GF-D8 (cell line): Measurements from ENCODE around the gene FBLIM1.

ENCODE experiments used
- DNase-seq: peaks from one replicate; lab custom pipeline; 2025; lab: John Stamatoyannopoulos, UW

The FBLIM1 gene

DNA sequence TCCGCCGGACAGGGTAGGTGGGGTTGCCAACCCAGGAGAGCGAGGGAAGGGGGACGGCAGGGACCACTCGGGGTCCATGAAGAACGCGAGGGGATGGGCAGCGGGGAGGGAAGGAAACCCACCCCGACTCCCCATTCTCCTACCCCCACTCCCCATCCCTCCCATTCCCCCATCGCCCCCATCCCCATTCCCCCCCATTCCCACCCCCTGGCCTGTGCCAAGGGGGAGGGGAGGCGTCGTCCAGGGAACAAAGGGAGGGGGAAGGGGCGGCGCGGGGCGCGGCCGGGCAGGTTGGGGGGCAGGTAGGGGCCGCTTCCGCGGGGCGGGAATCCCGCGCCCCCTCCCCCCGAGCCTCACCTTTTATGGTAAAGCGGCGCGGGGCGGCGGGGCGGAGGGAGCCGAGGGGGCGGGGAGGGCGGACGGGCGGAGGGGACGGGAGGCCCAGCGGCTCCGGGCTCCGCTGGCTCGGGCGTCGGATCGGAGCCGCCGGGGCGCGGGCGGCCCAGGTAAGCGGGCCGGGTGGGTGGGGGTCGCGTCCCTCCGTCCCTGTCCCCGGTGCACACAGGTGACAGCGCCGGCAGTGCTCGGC is at the start of gene FBLIM1:
FBLIM1 (plus strand) TSS at position 453 of the 589 bp plus-strand sequence. CDS start 6,189 bp downstream, outside the sequence.
- DNase-seq = no peak

- DNase-seq = no peak
These were observed 49.4 kb upstream of the FBLIM1 start for GRCh38 chr1:15709226-15709625.

- no peak for DNase-seq
These were observed 46.4 kb upstream of the FBLIM1 start for GRCh38 chr1:15712168-15712567.

- DNase-seq = no peak
These were observed 44.0 kb upstream of the FBLIM1 start for GRCh38 chr1:15714406-15715136.

DNA sequence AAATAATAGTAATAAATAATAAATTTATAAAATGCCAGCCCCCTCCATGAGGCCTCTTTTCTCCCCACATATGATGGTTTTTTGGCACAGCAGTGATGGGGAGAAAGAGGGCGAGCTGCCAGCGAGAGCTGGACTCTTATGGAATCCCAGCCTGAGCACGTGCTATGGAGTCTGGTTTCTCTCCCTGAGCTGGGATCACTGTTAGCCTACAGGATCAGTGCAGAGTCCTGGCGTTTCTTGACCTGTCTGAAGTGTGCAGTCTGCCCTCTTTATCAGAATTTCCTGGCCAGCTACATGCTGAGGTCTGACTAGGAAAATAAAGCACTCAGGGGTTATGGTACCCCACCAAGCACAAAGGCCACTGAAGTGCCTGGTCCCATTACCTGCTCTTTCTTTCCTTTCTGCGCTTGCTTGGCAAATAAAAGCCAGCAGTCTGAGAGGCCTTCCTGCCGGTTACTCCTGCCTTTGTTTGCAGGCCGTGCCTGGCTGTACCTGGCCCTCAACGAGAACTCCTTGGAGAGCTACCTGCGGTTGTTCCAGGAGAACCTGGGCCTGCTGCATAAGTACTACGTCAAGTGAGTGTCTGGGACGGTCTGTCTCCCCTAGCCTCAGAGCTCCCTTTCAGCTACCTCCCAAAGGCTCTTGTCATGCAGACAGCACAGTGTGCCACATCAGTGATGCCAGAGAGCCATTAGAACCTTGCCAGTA is 41.0 kb upstream of the FBLIM1 start:
- no peak for DNase-seq

DNA sequence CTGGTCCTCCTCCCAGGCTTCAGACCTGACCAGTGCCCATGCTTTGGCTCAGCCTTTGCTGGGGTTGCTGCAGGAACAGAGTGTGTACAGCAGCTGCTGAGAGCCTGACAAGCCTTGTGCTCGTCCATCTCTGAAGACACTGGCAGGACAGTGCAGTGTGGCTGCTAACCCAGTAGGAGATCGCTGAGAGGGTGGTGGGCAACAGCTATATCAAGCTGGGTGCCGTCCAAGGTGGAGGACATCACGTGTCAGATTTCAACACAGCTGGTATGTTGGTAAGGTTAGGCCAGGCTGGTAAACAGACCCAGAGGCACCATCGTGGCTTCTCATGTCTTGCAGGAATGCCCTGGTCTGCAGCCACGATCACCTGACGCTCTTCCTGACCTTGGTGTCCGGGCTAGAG is 40.4 kb upstream of the FBLIM1 start:
- no peak for DNase-seq

DNA sequence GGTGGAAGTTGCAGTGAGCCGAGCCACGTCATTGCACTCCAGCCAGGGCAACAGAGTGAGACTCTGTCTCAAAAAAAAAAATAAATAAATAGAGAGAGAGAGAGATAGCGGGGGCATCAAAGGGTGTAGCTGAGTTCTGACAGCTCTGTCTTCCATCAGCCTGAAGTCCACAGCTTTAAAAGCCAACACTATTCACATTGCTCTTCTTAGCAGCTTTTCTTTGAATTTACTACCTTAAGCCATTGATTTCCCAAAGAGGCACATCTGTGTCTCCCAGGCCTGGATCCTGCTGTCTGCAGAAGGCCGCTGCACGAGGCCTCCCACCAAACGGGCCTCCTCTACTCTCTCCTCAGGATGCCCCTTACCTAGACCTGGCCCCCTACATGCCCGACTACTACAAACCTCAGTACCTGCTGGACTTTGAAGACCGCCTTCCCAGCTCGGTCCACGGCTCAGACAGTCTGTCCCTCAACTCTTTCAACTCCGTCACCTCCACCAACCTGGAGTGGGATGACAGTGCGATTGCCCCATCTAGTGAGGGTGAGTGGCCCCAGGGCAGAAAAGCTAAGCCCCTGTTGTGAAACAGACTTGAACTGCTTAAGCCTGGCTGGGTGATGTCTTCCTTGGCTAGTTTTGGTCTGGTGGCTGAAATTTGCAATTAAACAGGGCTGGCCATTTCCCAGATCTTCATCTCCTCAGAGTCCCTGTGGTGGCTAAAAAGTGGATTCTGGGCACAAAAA is 39.0 kb upstream of the FBLIM1 start:
- no peak for DNase-seq

GRCh38 chr1:15720861-15721260 is 37.7 kb upstream of the FBLIM1 start:
- DNase-seq = no peak

DNA sequence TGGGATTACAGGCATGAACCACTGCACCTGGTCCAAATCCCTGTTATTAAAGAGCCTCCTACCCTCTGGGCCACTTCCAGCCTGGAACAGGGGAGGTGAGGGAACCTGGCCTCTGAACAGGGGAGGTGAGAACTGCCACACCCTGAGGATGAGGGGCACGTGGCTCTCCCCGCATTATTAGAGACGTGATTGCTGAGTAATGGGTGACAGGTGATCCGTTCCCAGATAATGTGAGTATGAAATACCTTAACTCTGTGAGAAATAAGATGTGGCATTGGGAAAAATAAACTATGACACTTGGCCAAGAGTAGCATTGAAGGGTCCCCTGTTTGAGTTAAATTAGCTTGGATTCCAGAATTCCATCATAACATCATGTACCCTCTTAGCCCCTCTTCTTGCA is 36.2 kb upstream of the FBLIM1 start:
- no peak for DNase-seq

DNA sequence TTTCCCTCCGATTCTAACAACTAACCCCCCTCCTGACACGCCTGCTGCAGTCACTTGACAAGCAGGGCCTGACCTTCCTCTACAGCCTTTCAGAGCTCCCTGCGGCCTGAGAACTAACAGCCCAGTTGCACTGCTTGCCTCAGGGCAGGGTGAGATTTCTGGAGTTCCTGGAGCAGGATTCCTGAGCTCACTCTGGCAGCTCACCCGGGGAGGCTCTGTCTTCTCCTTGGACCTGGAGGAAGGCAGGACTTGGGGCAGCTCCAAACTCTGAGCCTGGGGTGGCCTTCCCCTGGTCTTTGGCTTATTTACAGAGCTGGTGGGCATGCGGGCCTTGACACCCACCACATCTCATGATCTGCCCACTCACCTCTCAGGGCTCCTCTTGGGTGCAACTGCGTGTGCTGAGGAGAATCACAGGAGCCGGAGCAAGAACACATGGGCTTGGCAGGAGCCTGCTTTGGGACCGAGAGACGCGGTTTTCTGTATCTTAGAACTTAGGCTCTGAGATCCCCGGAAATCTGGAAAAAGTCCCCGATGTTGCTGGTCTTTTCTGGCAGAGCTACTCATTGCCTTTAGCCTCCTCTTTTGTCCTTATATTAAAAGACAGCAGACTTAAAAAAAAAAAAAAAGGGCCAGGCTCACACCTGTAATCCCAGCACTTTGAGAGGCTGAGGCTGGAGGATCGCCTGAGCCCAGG is 35.6 kb upstream of the FBLIM1 start:
- DNase-seq = no peak

- DNase-seq = no peak
These were observed 34.9 kb upstream of the FBLIM1 start for GRCh38 chr1:15723631-15724246.

DNA sequence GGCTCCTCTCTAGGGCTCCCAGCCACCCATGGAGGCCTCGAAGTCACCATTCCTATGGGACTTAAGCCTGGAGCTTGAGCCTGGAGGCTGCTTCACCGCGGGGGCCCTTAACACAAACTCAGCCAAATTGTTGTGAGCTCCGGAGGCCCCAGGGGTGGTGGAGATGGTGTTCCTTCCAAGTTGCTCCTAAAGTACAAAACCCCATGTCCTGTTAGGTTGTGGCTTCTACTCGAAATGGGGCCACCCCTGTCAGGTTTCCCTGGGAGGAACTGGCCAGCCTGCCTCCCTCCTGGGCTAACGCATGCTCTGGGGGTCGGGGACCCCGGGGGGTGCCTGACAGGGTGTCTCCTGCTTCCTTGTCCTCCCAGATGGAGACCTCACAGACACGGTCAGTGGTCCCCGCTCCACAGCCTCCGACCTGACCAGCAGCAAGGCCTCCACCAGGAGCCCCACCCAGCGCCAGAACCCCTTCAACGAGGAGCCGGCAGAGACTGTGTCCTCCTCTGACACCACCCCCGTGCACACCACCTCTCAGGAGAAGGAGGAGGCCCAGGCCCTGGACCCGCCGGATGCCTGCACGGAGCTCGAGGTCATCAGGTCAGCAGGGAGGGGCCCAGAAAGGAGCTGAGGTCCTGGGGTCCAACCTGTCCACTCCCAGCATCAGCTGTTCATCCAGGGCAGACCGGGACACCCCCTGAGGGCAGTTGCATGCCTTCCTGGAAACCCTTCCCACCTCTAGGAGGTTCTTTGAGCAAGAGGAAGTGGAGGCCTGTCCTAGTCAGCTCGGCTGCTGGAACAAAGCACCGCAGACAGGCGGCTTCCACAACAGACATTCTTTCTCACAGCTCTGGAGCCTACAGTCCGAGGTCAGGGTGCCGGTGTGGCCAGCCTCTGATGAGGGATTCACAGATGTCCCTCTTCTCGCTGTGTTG is 33.4 kb upstream of the FBLIM1 start:
- DNase-seq = no peak

DNA sequence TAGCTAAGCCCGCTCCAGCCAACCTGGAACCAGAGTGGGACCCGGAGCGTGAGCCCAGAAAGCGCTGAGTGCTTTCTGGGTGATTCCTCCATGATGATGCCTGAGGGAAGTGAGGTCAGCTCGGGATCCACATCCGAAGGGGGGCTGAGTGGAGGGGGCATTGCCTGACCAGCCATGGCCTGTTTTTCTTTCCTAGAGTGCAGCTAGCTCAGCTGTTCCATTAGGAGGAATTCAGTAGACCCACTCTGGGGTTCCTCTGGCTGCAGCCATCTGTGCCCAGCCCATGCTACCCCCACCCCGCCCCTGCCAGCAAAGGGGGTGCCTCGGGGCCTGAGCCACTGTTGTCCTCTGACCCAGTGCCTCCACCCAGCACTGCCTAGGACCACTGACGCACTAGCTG is 32.1 kb upstream of the FBLIM1 start:
- no peak for DNase-seq

GRCh38 chr1:15727021-15727420 is 31.6 kb upstream of the FBLIM1 start:
- no peak for DNase-seq

DNA sequence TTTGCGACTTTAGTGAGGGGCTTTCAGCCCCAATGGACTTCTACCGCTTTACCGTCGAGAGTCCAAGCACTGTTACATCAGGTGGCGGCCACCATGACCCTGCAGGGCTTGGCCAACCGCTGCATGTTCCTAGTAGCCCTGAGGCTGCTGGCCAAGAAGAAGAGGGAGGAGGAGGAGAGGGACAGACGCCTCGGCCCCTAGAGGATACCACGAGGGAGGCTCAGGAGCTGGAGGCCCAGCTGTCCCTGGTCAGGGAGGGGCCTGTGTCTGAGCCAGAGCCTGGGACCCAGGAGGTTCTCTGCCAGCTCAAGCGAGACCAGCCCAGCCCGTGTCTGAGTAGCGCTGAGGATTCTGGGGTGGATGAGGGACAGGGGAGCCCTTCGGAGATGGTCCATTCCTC is 31.2 kb upstream of the FBLIM1 start:
- DNase-seq = no peak

- DNase-seq = no peak
These were observed 30.6 kb upstream of the FBLIM1 start for GRCh38 chr1:15727866-15728534.

GRCh38 chr1:15728937-15729657 is 29.5 kb upstream of the FBLIM1 start:
- DNase-seq = no peak

GRCh38 chr1:15730423-15730822 is 28.2 kb upstream of the FBLIM1 start:
- no peak for DNase-seq

- DNase-seq = no peak
These were observed 27.7 kb upstream of the FBLIM1 start for GRCh38 chr1:15730936-15731335.
